Eye (tissue), 1 donor: ENCODE data around the gene ZNF200.
A peak's percentile ranks its signal among the peaks of the same experiment; 100 is the strongest.
"Not testable (repeated sequence)": the region's sequence is repeated elsewhere in the genome, so short reads cannot be mapped to it uniquely, and the experiment has no call there.

Source experiments
- DNase-seq: peaks from one replicate; pipeline ENCODE4 v3.0.0-alpha.2; 2015

ZNF200 gene

DNA sequence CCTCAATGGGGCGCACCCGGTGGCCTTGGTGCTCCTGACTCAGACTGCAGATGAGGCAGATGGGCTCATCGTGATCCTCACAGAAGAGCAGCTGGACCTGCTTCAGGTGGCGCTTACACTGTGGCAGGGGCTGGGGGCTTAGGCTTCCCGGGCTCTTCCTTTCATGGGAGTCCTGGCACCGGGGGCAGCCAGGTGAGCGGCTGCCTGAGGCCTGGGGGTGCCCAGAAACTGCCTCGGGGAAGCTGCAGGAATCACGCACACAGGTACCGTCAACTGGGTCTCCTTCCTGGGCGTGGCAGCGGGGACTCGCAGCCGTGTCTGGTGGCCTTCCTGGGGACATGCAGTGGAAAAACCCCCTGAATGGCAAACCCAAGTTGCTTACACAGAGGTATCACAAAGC, 14.5 kb upstream of the ZNF200 start:
- DNase-seq: no peak

DNA sequence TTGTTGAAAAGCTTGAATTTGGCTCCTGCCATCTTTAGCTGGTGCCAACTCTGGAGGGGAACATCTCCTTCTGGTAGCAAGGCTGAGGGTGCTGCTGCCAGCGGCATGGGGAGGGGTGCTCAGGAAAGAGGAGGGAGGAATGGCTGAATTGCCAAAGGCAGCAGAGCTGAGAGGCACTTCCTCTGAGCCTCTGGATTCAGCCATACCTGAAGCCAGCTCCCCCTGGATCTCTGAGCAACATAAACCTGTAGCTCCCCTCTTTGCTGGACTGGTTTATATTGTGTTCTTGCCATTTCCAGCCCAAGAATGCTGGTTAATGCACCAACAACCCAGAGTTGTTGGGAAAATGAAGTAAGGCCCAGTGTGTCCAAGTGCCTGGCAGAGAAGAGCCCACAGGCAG, 14.1 kb upstream of the ZNF200 start:
- no peak for DNase-seq

DNA sequence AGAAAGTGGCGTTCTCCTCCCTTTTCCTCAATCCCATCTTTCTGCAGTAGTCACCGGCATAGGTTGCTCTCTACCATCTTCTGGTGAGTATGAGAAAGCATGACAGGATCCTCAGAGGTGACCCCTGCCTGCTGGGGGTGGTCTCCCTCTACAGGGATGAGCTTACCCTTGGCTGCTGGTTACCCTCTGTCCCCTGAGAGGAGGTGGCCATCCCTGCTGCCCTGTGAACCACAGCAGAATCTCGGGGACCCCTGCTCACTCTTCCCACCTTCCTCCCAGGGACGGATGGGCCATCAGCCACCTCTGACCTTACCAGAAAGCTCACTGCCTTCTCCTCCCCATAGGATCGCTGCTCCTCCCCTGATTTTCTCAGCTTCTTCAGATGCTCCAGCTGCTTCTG, 13.6 kb upstream of the ZNF200 start:
- no peak for DNase-seq

- no peak for DNase-seq
Measured at GRCh38 chr16:3246876-3247275, 11.9 kb upstream of the ZNF200 start.

DNA sequence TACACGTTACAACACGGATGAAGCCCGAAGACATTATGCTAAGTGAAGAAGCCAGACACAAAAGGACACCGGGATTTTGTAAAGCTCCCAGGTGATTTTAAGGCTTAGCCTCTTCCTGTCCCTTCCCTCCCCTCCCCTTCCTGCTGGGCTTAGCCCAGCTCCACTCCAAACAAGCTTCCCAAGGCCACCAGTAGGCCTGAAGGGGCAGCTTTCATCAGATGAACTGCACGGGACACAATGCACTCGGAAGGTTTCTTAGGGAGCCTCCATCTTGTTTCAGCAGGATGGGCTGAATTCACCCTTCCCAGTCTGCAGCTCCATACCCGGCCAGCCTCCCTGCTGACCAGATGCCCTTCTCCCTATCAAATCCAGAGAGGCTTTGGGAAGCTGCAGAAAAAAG, 11.0 kb upstream of the ZNF200 start:
- no peak for DNase-seq

- DNase-seq: no peak
Measured at GRCh38 chr16:3243882-3244281, 8.9 kb upstream of the ZNF200 start.

DNA sequence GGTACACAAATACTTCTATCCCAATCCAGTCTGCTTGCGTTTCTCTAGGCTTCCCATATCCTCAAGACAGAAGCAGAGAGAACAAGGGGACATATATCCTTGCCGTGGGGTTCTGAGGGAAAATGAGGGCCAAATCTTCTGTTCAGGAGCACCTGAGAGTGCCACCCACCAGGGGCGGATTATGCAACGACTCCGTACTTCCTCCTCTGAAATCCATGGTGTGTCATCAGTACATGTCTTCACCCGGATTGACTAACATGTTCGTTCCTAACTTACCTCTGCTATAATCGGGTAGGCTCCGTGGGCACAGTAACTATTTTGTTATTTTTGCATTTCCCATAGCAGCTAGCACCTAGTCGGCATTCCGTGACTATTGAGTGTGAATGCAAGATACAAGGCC, 7.8 kb upstream of the ZNF200 start:
- no peak for DNase-seq

DNA sequence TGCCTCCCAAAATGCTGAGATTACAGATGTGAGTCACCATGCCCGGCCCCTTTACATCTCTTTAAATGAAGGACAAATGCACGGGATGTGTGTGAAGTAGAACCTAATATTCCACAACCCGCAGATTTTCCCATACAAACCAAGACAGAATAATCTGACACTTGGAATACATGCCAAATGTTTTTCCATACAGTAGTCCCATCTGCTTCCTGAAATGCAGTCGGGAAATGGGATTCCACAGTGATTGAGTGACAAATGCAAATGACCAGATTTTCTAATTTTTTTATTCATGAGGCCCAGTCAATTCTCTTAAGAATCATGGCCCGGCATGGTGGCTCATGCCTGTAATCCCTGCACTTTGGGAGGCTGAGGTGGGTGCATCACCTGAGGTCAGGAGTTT, 6.8 kb upstream of the ZNF200 start:
- no peak for DNase-seq

DNA sequence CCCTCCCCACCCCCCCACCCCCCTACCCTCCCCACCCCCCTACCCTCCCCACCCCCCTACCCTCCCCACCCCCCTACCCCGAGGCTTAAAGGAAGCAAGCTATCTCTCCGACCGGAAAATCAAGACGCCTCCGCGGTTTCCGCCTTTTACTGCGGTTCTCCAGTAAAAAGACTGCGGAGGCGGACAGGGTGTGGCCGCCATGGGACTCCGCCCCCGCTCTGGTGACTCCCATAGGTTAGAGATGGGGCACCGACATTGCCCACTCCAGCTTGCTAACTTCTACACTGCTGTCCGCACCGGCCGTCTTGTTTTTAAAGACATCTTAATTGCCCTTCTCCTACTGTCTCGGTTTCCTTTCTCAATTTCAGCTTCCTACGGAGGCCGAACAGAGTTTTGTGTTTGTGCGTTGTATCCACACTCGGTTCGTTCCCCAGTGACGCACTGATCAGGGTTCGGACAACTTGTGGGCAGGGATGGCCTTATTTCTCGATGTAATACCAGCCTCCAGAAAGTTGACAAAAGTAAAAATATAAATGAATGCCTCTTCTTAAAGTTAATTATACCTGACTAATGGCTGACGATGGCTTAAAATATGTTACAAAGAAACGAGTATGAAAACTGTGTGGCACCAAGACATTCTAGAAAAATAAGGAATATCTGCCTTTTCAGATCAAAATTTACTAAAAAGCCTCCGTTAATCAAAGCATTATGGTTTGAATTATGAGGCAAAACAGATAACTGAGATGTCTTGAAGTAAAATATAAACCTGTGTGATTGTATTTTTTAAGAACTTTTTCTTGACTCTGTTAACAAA, 1.1 kb upstream of the ZNF200 start:
- DNase-seq: no peak

DNA sequence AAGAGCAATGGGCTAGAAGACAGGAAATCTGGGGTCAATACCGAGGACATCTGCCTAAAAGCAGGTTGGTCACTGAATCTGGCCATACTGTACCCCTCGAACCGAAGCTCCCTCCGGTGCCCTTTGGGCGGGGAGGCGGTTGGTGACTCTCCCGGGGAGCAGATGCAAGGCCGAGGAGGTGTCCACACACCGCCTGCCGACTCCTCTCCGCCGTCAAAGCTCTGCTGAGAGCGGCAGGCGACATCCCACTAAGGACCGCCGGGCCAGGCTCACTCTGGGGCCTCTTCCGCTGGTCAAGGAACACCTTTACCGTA, 458 bp downstream of the ZNF200 start:
- DNase-seq: no peak

DNA sequence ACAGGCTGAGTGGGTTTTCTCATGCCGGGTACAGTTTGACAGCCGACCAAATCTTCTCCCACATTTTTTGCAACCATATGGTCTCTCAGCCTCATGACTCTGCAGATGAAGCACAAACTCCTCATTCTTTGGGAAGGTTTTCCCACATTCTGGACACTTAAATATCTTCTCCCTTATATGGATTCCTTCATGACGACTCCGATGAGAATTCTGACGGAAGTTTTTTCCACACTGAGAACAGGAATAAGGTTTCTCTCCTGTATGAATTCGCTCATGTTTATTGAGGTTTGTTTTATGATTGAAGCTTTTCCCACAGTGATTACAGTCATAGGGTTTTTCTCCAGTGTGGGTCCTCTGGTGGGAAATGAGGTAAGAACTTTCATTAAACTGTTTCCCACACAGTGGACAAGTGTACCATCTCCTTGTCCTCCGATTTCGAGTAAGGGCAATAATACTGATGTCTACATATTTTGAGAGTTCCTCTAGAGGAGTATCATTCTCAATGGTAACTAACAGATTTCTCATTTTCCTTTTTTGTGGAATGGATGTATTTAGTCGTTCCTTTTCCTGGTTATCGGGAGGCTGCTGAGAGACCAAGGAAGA, 10.9 kb downstream of the ZNF200 start:
- peak; percentile 20 for DNase-seq

DNA sequence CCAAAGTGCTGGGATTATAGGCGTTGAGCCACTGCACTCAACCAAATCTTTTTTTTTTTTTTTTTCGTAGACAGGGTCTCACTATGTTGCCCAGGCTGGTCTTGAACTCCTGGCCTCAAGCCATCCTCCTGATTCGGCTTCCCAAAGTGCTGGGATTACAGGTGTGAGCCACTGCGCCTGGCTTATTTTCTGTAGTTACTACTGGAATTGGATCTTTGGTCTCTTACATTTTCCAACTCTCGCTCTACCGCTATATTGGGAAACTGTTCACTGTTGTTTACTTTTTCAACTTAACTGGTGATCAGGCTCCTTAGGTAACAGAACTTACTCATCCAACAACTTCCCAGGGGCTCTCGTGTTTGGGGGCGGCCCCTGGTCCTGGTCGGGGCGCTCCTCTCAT, 14.1 kb downstream of the ZNF200 start:
- no peak for DNase-seq

DNA sequence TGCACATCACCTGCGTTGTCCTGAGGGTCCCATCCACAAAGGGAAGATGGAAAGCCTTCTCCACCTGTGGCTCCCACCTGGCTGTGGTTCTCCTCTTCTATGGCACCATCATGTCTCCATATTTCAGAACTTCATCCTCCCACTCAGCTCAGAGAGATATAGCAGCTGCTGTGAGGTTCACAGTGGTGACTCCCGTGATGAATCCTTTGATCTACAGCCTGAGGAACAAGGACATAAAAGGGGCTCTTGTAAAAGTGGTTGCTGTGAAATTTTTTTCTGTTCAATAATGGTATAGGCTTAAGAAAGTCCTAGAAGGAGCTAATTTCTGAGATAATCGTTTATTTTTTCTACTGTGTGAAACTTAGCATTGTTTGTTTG, 18.7 kb downstream of the ZNF200 start:
- no peak for DNase-seq

- no peak for DNase-seq
Measured at GRCh38 chr16:3215601-3216262, 19.2 kb downstream of the ZNF200 start.

DNA sequence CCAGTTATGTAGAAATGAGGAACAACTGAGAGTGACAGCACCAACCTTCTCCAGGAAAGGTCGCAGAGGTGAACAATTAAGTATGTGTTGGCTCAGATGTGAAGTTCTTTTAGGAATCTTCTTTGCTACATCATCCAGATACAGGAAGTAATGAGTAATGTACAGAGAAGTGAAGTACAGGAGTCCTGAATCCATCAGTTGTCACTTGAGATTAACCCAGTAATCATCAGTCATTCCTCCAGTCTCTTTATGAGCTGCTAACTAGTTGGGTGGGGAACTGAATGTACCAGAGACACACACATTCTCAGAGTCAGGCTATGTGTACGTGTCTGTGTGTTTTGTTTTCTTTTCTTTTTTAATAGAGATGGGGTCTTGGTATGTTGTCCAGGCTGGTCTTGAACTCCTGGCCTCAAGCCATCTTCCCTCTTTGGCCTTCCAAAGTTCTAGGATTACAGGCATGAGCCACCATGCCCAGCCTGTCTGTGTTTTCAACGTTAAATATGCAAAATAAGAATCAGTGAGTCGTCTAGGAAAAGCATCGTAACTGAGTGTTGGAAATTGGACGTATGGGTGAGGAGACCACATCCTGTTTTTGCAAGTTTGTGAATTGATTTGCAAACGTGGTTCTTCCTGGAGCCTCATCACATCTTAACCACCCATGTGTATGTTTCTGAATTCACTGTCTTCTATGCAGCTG, 19.9 kb downstream of the ZNF200 start:
- DNase-seq: no peak

DNA sequence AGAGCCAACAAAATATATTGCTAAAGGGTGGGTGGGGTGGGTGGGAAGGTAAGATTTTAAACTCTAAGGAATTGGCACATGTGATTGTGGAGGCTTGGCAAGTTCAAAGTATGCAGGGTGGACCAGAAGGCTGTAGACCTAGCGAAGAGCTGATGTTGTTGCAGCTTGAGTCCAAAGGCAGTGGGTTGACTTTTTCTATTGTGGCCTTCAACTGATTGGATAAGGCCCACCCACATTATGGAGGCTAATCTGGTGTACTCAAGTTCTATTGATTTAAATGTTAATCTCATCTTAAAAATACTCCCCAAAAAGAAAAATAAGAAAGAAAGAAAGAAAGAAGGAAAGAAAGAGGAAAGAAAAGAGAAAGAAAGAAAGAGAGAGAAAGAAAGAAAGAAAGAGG, 22.4 kb downstream of the ZNF200 start:
- DNase-seq: no peak

DNA sequence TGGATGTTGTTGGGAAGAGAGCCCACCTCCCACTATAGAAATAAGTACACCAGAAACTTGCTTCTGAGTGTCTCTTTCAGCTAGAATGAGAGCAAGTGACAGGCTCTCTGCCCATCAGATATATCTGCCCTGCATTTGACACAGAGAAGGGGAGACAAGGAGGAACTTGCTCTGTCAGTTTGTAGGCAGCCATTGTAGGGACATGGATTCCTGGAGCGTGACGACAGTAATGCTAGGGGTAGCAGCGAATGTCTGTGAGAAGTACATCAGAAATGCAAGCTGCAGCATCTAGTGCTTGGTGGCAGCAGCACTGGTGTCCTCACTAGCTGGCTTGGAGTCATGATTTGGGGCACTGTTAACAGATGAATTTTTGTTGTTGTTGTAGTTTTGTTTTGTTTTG, 23.0 kb downstream of the ZNF200 start:
- DNase-seq: no peak

DNA sequence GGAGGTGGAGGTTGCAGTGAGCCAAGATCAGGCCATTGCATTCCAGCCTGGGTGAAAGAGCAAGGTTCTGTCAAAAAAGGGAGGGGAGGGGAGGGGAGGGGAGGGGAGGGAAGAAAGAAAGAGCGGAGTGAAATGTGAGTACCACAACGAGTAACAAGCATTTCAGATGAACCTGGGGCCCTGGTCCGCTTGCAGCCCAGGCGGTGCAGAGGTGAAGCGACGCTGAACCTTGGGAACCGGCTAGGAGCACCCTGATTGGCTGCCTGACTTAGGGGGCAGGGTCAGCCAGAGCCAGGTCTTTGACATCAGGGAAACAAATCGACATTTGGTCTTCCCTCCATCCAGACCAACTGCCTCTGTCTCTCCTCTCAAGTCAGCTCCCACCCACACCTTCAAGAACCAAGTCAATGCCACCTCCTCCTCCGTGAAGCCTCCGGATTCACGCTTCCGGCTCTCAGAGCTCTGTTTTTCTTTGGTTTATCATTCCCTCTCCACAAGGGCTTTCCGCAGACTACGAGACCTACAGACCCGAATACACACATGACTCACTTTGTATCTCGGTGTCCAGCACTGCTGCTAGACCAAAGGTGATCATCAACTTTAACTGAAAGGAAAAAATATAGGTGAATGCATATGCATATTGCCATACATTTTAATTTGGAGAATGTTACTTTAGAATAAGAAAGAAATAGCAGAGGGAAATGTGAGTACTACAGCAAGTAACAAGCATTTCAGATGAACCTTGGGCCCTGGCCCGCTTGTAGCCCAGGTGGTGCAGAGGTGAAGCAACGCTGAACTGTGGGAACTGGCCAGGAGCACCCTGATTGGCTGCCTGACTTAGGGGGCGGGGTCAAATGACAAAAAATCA, 27.6 kb downstream of the ZNF200 start:
- DNase-seq: no peak

- not testable (repeated sequence) for DNase-seq
Measured at GRCh38 chr16:3205939-3206338, 29.0 kb downstream of the ZNF200 start.

- no peak for DNase-seq
Measured at GRCh38 chr16:3202903-3203539, 31.9 kb downstream of the ZNF200 start.

- no peak for DNase-seq
Measured at GRCh38 chr16:3198334-3199072, 36.5 kb downstream of the ZNF200 start.
